B cell (primary cell): Measurements from ENCODE around the gene TIMM44. TPM values are rescaled to one million over a fixed set of nuclear protein-coding genes. Genes with fewer than 3 reads are reported as not detected.
A peak's percentile ranks its signal among the peaks of the same experiment; 100 is the strongest.

Experiments used
- ATAC-seq: fragments of 200-7000 bp; cut with Tn5 transposase; one replicate; pipeline ENCODE4 v1.10.0; 2021; ENCODE audit warnings: low read depth, mild to moderate bottlenecking, moderate number of reproducible peaks, moderate library complexity
- CTCF ChIA-PET: fragments of 350-600 bp; sonication (Branson Sonifier 250); formaldehyde crosslinking; loops from one replicate; lab custom pipeline; 2021; ENCODE audit warnings: antibody characterized with exemption, inconsistent platforms; lab: Charles Lee
- POLR2A ChIA-PET: fragments of 350-600 bp; sonication (Branson Sonifier 250); formaldehyde crosslinking; loops from one replicate; lab custom pipeline; 2021; ENCODE audit warnings: antibody characterized with exemption; lab: Charles Lee
- DNase-seq: peaks from one replicate; pipeline ENCODE4 v3.0.0; 2013
- H2AFZ ChIP-seq: 2 replicates; pipeline ENCODE4 v1.6.1; 2012; ENCODE audit warnings: mild to moderate bottlenecking, low read depth, low read length; ENCODE audit not compliant: insufficient read depth, poor library complexity, severe bottlenecking
- H3K27ac ChIP-seq, 2 donors: 1 replicate in 1 of 2; 2 replicates in 1 of 2; pipeline ENCODE4 v1.5.1; 2012 to 2013; ENCODE audit warnings: low read length in 2 of 2, mild to moderate bottlenecking in 2 of 2, moderate library complexity in 1 of 2
- H3K27me3 ChIP-seq, 4 experiments: fragments of 200-600 bp in 1 of 4; sonication (generic) in 1 of 4; replicated peaks in 1 of 4; 1 replicate in 2 of 4; 2 replicates in 2 of 4; pipeline versions ENCODE4 v1.6.1 to v1.7.0; 2013 to 2016; ENCODE audit warnings: low read length in 3 of 4, mild to moderate bottlenecking in 2 of 4, mixed read lengths in 1 of 4, moderate library complexity in 1 of 4; ENCODE audit not compliant: insufficient read depth in 4 of 4, control insufficient read depth in 3 of 4; ENCODE audit errors: control extremely low read depth in 1 of 4
- H3K36me3 ChIP-seq, 2 experiments: replicated peaks in 1 of 2; 1 replicate in 1 of 2; 2 replicates in 1 of 2; pipeline versions ENCODE4 v1.6.1 to v1.7.1; 2013; ENCODE audit warnings: low read length in 1 of 2; ENCODE audit not compliant: insufficient read depth in 2 of 2, control insufficient read depth in 1 of 2; ENCODE audit errors: control extremely low read depth in 1 of 2, extremely low read depth in 1 of 2
- H3K4me1 ChIP-seq, 2 donors: fragments of 200-600 bp in 1 of 2; sonication (generic) in 1 of 2; 1 replicate in 1 of 2; 2 replicates in 1 of 2; pipeline versions ENCODE4 v1.5.1 to v1.6.1; 2013 to 2017; ENCODE audit warnings: low read length in 2 of 2; ENCODE audit not compliant: control insufficient read depth in 2 of 2, insufficient read depth in 2 of 2
- H3K4me2 ChIP-seq: replicated peaks from 2 replicates; pipeline ENCODE3; 2012; ENCODE audit warnings: mild to moderate bottlenecking, low read depth, low read length; ENCODE audit not compliant: poor library complexity, severe bottlenecking
- H3K4me3 ChIP-seq, 5 experiments: fragments of 200-600 bp in 1 of 5; sonication (generic) in 1 of 5; 1 replicate in 3 of 5; 2 replicates in 2 of 5; pipeline versions ENCODE4 v1.5.1 to v1.7.0; 2011 to 2016; ENCODE audit warnings: low read length in 4 of 5, mild to moderate bottlenecking in 4 of 5, low read depth in 2 of 5, control low read depth in 1 of 5, moderate library complexity in 1 of 5; ENCODE audit not compliant: insufficient read depth in 1 of 5; ENCODE audit errors: control extremely low read depth in 1 of 5, extremely low read depth in 1 of 5
- H3K79me2 ChIP-seq: fragments of 200-600 bp; sonication (generic); one replicate; pipeline ENCODE4 v1.6.0; 2016; ENCODE audit warnings: low read length; ENCODE audit not compliant: control insufficient read depth, insufficient read depth
- H3K9ac ChIP-seq: fragments of 200-600 bp; sonication (generic); 2 replicates; pipeline ENCODE4 v1.6.1; 2017; ENCODE audit warnings: mild to moderate bottlenecking, low read length, moderate library complexity
- H3K9me3 ChIP-seq, 3 donors: one replicate each; pipeline versions ENCODE4 v1.6.1 to v1.7.1; 2013; ENCODE audit warnings: low read length in 2 of 3; ENCODE audit not compliant: control insufficient read depth in 2 of 3, insufficient read depth in 1 of 3; ENCODE audit errors: control extremely low read depth in 1 of 3
- H4K20me1 ChIP-seq: 2 replicates; pipeline ENCODE4 v1.6.0; 2012; ENCODE audit warnings: mild to moderate bottlenecking, low read length; ENCODE audit not compliant: insufficient read depth, control insufficient read depth, poor library complexity, severe bottlenecking
- H3K27ac Mint-ChIP-seq: one replicate; pipeline ENCODE4 v1.8.0; 2021; ENCODE audit warnings: mixed read lengths
- H3K27me3 Mint-ChIP-seq: one replicate; pipeline ENCODE4 v1.8.0; 2021; ENCODE audit warnings: mixed read lengths
- H3K4me1 Mint-ChIP-seq: one replicate; pipeline ENCODE4 v1.8.0; 2021; ENCODE audit warnings: mixed read lengths
- H3K4me3 Mint-ChIP-seq: one replicate; pipeline ENCODE4 v1.8.0; 2021; ENCODE audit warnings: mixed read lengths
- H3K9me3 Mint-ChIP-seq: one replicate; pipeline ENCODE4 v1.8.0; 2022; ENCODE audit warnings: mixed read lengths; ENCODE audit not compliant: insufficient read depth
- EZH2 ChIP-seq: IDR thresholded peaks from 2 replicates; pipeline ENCODE4 v1.6.1; 2012; ENCODE audit warnings: borderline replicate concordance, low read depth, mild to moderate bottlenecking, moderate library complexity, low read length; ENCODE audit not compliant: insufficient read depth, poor library complexity, severe bottlenecking
- WGBS: methylation state at CpG from one replicate; pipeline ENCODE4 v1.1.5; 2013; ENCODE audit warnings: missing lambda C conversion rate; ENCODE audit not compliant: insufficient coverage; 5-methylcytosine and 5-hydroxymethylcytosine counted together
- intact Hi-C: fragments of 100-400 bp; cut with micrococcal nuclease; formaldehyde crosslinking; loops from one replicate; pipeline ENCODE4 v1.10.0; 2022
- polyA plus RNA-seq: library from polyadenylated mRNA; depleted of rRNA; stranded (reverse); fragments of >200 nt; gene quantifications from 2 replicates; pipeline ENCODE4 v1.2.3, GENCODE V29; 2012
- total RNA-seq, 2 donors: library from RNA; stranded (reverse); fragments of 120-200 nt in 1 of 2; gene quantifications; 1 replicate in 1 of 2; 2 replicates in 1 of 2; pipeline versions ENCODE4 v1.2.3 to v1.2.4, GENCODE V29; 2013 to 2022
- TF ChIP-seq, protein P1 (sequence below): fragments of 200-600 bp; IDR thresholded peaks from one replicate; pipeline ENCODE4 v1.8.0; 2022; ENCODE audit warnings: antibody characterized with exemption, mild to moderate bottlenecking

The TIMM44 gene
- total and polyA plus RNA-seq, 2 donors (not counting 1 experiment from before 2014, with no cell fraction given): 48.9 to 66.5 TPM

DNA sequence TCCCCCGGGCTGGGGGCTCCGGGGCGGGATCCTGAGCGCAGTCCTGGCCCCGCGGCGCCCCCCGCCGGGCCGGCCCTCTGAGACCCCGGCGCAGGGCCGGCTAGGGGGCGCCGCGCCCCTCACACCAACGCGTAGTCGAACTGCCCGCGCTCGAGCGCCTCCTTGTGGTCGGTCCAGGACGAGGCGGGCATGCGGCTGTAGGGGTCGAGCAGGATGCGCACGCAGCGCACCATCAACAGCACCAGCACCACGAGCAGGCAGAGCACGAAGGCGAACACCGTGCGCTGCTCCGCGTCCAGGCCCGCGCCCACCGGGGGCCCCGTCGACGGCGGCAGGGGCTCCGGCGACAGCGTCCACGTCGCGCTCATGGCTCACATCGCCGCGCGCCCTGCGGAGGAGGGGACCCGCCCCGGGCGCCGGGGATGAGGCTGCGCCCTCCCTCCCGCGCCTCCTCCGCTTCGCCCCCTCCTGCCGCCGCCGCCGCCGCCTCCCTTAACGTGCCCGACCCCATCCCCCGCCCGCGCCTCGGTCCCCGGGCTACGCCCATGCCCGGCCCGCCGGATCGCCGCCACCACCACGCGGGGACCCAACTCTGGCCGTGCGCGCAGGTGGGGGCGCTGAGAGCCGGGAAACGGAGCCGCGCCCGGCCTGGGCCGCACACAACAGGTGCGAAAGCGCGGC, 18.2 kb downstream of the TIMM44 start:
- Histone ChIP-seq H3K4me3 (peak overlapping the region in 3 of 5 experiments; percentile 25 to 57 (median 41)), H3K27me3 (no peaks in the 10 kb centered on the region), H3K4me2 (peak overlapping the region; percentile 94), H4K20me1 (peaks cover 43% of the 10 kb centered on the region), H3K4me1 (peaks cover 21 to 26% of the 10 kb centered on the region in 2 donors), H3K79me2 (peaks cover 5% of the 10 kb centered on the region), H3K9me3 (no peaks in the 10 kb centered on the region), H3K36me3 (peaks cover 0 to 13% of the 10 kb centered on the region in 2 experiments), H2AFZ (peak overlapping the region; percentile 60), H3K9ac (peak overlapping the region; percentile 50), H3K27ac (no peak overlapping the region)
- 2% methylated on average over 94 of the region's 98 CpGs for WGBS
- Mint-ChIP-seq H3K27me3 (no peaks in the 10 kb centered on the region), H3K27ac (peak overlapping the region; percentile 65), H3K9me3 (no peaks in the 10 kb centered on the region), H3K4me3 (peak overlapping the region; percentile 85), H3K4me1 (peaks cover 28% of the 10 kb centered on the region)
- DNase-seq (peak; percentile 85), ATAC-seq (no peak)
- intact Hi-C loops: loop anchor here (1.0 kb wide), 1 partner anchor 18 kb away; the partner anchor contains the start of gene TIMM44
- POLR2A ChIA-PET: no interaction called here
- CTCF ChIA-PET: no interaction called here
- TF ChIP-seq, protein P1, sequence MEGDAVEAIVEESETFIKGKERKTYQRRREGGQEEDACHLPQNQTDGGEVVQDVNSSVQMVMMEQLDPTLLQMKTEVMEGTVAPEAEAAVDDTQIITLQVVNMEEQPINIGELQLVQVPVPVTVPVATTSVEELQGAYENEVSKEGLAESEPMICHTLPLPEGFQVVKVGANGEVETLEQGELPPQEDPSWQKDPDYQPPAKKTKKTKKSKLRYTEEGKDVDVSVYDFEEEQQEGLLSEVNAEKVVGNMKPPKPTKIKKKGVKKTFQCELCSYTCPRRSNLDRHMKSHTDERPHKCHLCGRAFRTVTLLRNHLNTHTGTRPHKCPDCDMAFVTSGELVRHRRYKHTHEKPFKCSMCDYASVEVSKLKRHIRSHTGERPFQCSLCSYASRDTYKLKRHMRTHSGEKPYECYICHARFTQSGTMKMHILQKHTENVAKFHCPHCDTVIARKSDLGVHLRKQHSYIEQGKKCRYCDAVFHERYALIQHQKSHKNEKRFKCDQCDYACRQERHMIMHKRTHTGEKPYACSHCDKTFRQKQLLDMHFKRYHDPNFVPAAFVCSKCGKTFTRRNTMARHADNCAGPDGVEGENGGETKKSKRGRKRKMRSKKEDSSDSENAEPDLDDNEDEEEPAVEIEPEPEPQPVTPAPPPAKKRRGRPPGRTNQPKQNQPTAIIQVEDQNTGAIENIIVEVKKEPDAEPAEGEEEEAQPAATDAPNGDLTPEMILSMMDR: peak; percentile 84
- no peak for TF ChIP-seq EZH2

DNA sequence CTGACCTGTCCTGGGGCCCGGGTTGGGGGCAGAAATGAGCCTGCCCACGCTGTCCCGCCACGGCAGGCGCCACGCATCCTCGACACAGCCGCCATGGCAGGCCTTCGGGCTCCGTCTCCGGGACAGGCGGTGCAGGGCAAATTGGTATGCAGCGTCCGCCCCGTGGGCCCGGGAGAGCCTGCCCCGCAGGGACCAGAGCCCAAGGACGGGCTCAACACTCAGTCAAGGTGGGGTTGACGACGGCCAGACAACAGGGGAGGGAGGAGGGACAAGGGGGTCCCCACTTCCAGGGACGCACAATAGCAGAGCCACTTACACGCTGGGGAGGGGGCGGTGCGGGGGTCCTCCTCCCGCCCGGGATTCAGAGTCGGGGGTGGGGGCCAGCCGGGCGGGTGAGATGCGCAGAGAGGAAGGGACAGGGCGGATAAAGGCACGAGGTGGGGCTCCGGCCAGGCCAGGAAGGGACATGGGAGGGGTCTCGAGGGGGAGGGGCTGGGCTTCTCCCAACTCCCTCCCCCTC, 18.8 kb downstream of the TIMM44 start:
- H2AFZ ChIP-seq: peak overlapping the region; percentile 60
- peak overlapping the region; percentile 94 for H3K4me2 ChIP-seq
- peaks cover 23 to 30% of the 10 kb centered on the region in 2 donors for H3K4me1 ChIP-seq
- ATAC-seq: no peak
- H3K36me3 ChIP-seq: peaks cover 0 to 13% of the 10 kb centered on the region in 2 experiments
- H4K20me1 ChIP-seq: peaks cover 43% of the 10 kb centered on the region
- Mint-ChIP-seq H3K4me3 (peak overlapping the region; percentile 59), H3K9me3 (no peaks in the 10 kb centered on the region), H3K27ac (no peak overlapping the region), H3K27me3 (peaks cover 5% of the 10 kb centered on the region), H3K4me1 (peaks cover 33% of the 10 kb centered on the region)
- ChIA-PET CTCF (interaction anchor here (1.0 to 1.5 kb wide), 4 partner anchors 17 to 356 kb away, joined by 3 to 5 read pairs (median 5); no protein-coding TSS in a partner anchor), POLR2A (no interaction called here)
- 84% methylated on average over 20 of the region's 34 CpGs for WGBS
- peaks cover 0 to 3% (median 0%) of the 10 kb centered on the region in 3 donors for H3K9me3 ChIP-seq
- peaks cover 5% of the 10 kb centered on the region for H3K79me2 ChIP-seq
- intact Hi-C loops: loop anchor here (1.0 kb wide), 1 partner anchor 19 kb away; the partner anchor contains the start of gene TIMM44
- TF ChIP-seq, protein P1: no peak
- no peak for TF ChIP-seq EZH2
- peak overlapping the region; percentile 50 for H3K9ac ChIP-seq
- peak overlapping the region in 1 of 5 experiments; percentile 19 for H3K4me3 ChIP-seq
- DNase-seq: peak; percentile 52
- H3K27me3 ChIP-seq: peaks cover 0 to 2% (median under 1%) of the 10 kb centered on the region in 4 experiments
- no peak overlapping the region for H3K27ac ChIP-seq
